Upper lobe of left lung (tissue), 4 donors: ENCODE results near the gene AP3S2.

ENCODE experiments used
- CTCF ChIP-seq, 6 experiments: fragments of 450-650 bp in 4 of 6; fragments of 200-600 bp in 2 of 6; sonication (generic) in 2 of 6; IDR thresholded peaks; one replicate each; pipeline ENCODE4 v1.5.1; 2016 to 2019; ENCODE audit warnings: antibody characterized with exemption in 6 of 6
- EP300 ChIP-seq, 4 donors: sonication (generic); formaldehyde crosslinking; IDR thresholded peaks; one replicate each; pipeline ENCODE4 v1.5.1; 2017; ENCODE audit warnings: antibody characterized with exemption in 4 of 4, control low read depth in 2 of 4
- POLR2A ChIP-seq, 4 donors: fragments of 450-650 bp; IDR thresholded peaks; one replicate each; pipeline ENCODE4 v1.5.1; 2016 to 2017; ENCODE audit warnings: antibody characterized with exemption in 4 of 4, mild to moderate bottlenecking in 2 of 4
- POLR2AphosphoS5 ChIP-seq, 2 donors: sonication (generic); formaldehyde crosslinking; IDR thresholded peaks; one replicate each; pipeline ENCODE4 v1.5.1; 2017; ENCODE audit warnings: antibody characterized with exemption in 2 of 2

GRCh38 chr15:89899295-89899945 is 5.6 kb upstream of the AP3S2 start:
- TF ChIP-seq CTCF (IDR thresholded peaks at IDR 0.05), result no peak
- TF ChIP-seq POLR2AphosphoS5 (IDR thresholded peaks at IDR 0.05), result no peak
- no peak for TF ChIP-seq POLR2A (IDR thresholded peaks at IDR 0.05)
- no peak for TF ChIP-seq EP300 (IDR thresholded peaks at IDR 0.05)
